ENCODE measurements around the gene ITPKB.

- TF ChIP-seq CTCF (IDR thresholded peaks at IDR 0.05) (no peak), POLR2A (IDR thresholded peaks at IDR 0.05) (no peak)
Observed at GRCh38 chr1:226712742-226713419, 26.2 kb downstream of the ITPKB start.
